ENCODE measurements around the gene EVA1A. TPM values are rescaled to one million over a fixed set of nuclear protein-coding genes. Genes with fewer than 3 reads are reported as not detected.

Gene EVA1A, protein sequence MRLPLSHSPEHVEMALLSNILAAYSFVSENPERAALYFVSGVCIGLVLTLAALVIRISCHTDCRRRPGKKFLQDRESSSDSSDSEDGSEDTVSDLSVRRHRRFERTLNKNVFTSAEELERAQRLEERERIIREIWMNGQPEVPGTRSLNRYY
- total RNA-seq = under 1 TPM; 0.55 to 0.87 TPM
- long read RNA-seq = 0 reads

DNA sequence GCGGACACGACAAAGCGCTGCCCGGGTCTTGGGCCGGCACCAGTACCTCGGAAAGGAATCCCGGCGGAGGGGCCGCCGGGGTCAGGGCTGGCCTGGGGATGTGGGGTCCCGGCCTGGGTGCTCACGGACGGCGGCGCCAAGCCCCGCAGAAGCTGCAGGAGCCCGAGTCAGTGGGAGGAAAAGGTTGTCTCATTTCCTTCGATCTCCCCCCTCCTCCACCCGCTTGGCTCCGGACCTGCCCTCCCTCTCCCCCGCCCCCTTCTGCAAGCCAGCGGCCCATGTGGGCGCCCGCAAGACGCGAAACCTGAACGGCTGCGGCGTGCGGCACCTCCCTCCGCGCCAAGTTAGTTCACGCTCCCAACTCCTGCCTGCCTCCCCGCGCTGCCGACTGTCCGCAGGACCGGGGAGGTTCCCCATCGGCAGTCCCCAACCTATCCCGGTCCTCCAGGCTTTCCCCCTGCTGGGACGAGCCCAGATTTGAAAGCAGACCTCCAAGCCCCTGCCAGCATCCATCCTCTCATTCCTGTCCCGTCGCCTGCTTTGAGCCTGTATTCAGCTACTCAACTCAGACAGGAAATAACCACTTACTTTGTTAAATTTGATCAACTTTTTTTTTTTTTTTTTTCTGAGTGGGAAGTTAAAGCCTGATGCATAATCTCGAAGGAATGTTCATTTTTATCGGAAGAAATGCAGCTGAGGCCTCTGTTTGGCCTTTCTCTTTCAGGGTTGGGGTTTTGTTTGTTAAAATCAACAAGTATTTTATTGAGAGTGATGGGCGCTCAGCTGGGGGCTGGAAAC lies at the start of gene EVA1A:
Gene EVA1A, minus strand, starts transcription at position 172 of the 798 bp plus-strand sequence. CDS start 42,799 bp downstream, outside the sequence.
- DNase-seq (no peak), ATAC-seq (no peak)
- intact Hi-C loops (cut with DNase I, micrococcal nuclease) = no loop called here

DNA sequence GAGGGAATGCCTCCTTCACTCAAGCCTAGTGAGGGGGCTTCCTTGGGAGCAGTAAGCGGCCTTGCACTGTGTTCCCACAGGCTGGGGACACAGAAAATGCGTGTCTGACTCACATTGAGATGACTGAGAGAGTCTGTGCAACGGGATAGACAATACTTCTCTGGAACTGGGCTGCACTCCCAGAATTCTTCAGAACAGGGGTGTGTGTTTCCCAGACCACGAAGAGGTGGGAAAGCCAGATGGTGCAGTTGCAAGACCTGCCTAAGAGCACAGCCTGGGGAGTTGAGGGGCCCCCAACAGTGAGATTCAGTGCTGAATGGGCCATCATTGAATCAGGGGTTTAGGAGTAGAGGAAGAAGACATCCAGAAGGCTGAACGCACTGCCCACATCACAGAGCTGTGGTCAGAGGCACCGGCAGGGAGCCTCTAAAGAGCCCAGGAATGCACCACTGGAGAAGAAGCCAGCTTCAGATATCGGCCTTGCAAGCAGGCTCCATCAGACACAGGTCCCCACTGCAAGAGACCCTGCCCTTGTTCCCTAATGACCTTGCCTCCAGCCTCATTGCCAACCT lies 49.3 kb upstream of the EVA1A start:
- no peak for DNase-seq
- intact Hi-C loops (cut with DNase I, micrococcal nuclease) = loop anchor here in 1 of 2 donors (5.0 kb wide), 1 partner anchor 148 kb away; no protein-coding TSS in a partner anchor
- ATAC-seq = no peak

DNA sequence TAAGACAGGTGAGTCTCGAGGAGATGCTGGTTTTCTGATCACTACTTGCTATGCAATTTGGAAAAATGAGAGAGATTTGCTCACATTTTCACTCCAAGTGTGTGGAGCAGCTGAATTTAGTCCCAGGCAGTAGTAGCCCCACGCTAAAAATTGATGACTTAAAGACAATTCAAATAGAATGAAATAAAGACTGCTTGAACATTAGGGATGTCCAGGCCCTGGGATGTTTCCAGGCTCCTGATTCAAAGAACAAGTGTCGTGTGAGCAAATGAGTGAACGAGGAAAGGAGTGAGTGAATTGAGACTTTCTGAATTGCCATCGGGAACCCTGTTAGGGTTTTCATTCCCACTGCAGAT lies 48.6 kb upstream of the EVA1A start:
- no peak for DNase-seq
- no peak for ATAC-seq
- intact Hi-C loops (cut with DNase I, micrococcal nuclease) = loop anchor here in 1 of 2 donors (5.0 kb wide), 1 partner anchor 147 kb away; no protein-coding TSS in a partner anchor

DNA sequence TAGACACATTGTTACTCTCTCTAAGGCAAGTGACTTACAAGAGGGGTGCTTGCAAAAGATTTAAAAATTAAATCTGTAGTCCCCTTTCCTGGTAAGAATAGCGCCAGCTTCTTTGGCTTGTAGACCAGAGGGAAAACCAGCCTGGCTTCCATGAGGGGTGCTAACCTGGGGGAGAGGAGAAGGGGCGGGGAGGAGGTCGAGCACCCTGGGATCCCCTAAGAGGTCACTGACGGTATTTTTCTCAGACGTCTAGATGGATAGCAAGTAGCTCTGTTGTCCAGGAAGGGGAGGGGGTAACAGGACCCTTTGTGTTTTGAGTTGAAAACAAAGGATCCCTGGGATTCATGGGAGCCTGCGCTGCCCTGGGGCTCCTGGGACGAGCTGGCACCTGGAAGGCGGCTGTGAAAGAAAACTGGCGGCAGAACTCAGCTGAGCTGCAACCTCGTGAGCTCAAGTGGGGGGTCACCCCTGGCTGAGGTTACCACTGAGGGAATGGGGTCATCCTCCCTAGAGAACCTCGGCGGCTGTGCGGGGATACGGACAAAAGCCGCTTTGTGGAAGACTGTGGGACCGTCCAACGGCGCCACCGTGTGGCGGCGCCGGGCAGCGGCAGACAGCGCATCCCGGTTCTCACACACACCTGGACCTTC lies 48.1 kb upstream of the EVA1A start:
- DNase-seq (peak in 1 of 2 donors; percentile 53), ATAC-seq (peak; percentile 88)
- intact Hi-C loops (cut with DNase I, micrococcal nuclease) = loop anchor here in 1 of 2 donors (5.0 kb wide), 1 partner anchor 147 kb away; no protein-coding TSS in a partner anchor

DNA sequence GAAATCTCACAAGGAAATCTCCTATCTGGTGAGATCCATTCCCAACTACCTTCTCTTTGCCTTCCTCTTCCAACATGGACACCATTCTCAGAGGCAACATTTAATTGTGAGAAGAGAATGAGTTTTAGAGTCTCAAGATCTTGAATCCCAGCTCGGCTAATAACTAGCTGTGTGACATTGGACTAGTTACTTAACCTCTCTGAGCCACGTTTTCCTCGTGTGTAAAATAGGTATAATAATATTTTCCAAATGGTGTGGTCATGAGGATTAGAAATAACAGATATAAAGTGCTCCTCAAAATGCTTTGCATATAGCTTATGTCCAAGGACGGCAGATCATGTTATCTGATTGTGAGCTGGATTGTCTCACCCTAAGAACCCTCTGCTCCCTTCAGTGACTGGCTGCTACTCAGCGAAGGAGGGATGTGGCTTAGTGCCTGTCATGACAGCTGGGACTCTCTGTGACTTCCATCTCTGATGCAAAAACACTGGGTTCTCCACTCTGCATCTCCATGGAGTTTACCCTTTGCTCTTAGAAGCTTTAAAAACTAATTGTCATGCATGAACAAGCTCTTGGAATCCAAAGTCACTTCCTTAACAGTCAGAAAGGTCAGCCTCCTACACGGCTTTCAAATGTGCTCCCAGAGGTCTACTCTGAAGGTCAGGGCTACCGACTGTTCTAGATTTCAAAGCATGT lies 47.4 kb upstream of the EVA1A start:
- DNase-seq = no peak
- ATAC-seq = peak; percentile 37
- intact Hi-C loops (cut with DNase I, micrococcal nuclease) = loop anchor here in 1 of 2 donors (5.0 kb wide), 1 partner anchor 146 kb away; no protein-coding TSS in a partner anchor

DNA sequence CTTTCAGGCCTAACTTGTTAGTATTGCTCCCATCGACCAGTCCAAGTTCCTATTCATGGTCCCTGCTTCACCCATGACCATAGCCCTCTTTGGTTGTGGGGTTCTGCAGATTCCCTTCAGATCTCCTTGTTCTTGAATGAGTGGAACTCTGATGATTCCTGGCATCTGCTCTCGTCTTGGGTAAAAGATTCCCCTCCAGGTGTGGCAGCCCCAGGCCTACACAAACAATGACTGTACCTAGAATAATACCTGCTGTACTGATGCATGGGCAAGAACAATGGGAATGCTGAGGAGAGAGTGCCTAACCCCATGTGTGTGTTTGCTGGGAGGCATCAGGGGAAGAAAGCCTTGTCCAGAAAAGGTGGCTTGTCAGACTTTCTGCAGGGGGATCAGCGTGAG lies 46.7 kb upstream of the EVA1A start:
- ATAC-seq (no peak), DNase-seq (no peak)
- intact Hi-C loops (cut with DNase I, micrococcal nuclease) = loop anchor here in 1 of 2 donors (5.0 kb wide), 1 partner anchor 145 kb away; no protein-coding TSS in a partner anchor

DNA sequence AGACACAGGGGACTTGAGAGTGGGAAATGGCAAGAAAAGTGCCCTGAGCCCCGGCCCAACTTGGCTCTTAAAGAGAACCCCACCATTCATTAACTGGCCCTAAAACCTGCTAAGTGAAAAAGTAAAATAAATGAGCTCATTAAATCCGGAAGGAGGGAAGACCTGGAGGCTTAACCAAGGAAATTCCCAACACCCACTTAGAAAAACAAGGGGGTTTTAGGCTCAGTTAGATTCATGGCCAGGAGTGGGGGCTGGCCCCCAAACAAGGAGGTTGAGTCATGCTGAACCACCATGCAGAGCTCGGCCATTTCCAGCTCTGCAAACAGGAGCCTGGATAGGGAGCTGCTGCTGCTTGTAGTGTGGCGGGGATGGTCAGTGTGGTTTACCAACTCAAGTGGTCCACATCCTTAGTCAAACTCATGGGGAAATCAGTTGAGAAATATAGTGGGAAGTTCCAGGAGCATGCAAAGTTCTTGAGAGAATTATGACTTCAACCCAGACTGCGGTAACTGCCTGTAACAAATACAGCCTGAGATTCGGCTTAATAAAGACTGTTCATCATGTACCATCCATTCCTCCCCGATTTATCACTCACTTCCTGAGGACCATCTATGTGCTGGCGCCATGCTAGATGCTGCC lies 46.1 kb upstream of the EVA1A start:
- DNase-seq (no peak), ATAC-seq (no peak)
- intact Hi-C loops (cut with DNase I, micrococcal nuclease) = loop anchor here in 1 of 2 donors (5.0 kb wide), 1 partner anchor 145 kb away; no protein-coding TSS in a partner anchor

DNA sequence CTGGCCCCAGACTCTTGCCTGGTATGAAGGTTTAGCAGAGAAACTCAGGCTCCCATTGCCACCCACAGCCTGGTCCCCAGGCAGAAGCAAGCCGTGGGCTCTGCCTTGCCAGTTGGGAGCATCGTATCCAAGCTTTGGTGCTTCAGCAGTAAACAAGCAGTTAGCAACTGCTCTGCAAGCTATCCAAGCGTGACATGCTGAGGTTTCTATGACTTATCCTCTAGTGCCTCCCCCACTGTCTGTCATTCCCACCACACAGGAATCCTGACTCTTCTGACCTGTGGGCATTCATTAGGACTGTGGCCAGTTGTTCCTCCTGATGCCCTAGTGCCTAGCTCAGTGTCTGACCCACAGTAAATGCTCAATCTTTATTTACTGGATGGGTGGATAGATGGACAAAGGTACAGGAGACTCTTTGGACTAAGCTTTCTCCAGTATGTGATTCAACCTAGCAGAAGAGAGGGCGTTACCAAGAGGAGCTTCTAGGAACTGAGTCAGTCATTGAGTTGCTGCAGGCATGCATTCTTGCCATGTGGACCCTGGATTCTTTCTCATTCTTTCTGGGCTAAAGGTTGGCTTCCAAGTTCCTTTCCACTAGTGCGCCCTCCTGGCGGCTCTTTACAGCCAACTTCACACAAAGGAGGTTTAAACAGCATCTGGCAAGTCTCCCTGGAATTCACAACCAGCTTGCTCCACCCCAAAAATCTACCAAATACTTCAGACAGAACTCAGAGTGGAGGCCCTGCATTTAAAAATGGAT lies 45.2 kb upstream of the EVA1A start:
- ATAC-seq (no peak), DNase-seq (no peak)
- intact Hi-C loops (cut with DNase I, micrococcal nuclease) = loop anchor here in 1 of 2 donors (5.0 kb wide), 1 partner anchor 144 kb away; no protein-coding TSS in a partner anchor

DNA sequence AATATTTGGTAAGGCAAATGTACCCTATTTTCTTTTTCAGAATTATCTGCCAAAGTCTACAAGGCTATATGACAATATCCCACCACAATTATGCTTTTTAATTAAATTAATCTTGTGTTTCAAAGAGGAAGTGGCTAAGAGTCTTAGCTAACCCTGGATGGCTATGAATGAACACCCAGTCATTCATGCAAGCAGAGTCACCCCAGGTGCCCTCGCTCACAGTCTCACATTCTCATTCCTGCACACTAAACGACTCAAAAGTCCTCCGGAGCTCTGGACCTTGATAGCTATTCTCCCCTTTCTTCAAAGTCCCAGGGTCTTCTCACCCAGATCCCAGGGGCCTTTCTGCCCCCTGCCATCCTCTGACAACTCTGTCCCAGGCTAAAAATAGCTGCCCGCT lies 43.7 kb upstream of the EVA1A start:
- DNase-seq (no peak), ATAC-seq (no peak)
- intact Hi-C loops (cut with DNase I, micrococcal nuclease) = no loop called here

DNA sequence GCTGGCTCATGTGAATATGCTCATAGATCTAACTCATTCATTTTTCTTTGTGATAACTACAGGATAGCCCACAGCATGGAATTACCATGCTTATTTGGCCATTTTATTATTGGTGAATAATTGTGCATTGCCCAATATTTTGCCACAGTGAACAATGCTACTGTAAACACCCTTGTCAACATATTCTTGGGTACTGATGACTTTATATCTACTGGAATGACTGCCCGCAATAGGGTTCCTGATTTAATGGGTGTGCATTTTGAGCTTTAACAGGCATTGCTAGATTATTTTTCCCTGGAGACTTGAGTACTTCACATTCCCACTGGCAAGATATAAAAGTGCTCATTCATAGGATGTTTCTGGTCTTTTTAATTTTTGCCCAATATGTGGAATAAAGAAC lies 42.7 kb upstream of the EVA1A start:
- DNase-seq (no peak), ATAC-seq (no peak)
- intact Hi-C loops (cut with DNase I, micrococcal nuclease) = no loop called here

DNA sequence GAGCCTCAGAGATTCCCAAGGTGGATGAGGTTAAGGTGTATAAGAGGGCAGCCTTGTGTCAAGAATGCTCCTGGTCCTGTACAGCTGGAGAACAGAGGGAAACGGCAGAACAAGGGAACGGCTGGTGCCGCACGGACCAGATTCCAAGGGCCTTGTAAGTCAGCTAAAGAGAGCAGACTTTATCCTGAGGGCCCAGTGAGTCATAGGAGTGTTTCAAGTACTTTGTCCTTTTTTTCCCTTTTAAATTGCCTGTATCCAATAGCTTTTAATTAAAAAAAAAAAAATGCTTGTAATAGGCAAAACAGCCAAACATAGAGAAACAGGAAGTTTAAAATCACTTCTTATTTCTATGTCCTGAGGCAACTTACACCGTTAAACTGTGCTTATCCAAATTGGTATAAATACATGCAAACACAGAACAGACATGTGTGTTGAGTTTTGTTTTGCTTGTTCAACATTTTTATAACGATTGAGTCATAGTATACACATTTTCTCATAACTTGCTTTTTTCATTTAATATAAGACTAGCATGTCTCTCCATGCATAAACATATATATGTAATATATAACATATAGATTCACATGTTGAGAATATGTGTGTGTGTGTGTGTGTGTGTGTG lies 42.1 kb upstream of the EVA1A start:
- intact Hi-C loops (cut with DNase I, micrococcal nuclease) = no loop called here
- DNase-seq = no peak
- ATAC-seq = no peak

DNA sequence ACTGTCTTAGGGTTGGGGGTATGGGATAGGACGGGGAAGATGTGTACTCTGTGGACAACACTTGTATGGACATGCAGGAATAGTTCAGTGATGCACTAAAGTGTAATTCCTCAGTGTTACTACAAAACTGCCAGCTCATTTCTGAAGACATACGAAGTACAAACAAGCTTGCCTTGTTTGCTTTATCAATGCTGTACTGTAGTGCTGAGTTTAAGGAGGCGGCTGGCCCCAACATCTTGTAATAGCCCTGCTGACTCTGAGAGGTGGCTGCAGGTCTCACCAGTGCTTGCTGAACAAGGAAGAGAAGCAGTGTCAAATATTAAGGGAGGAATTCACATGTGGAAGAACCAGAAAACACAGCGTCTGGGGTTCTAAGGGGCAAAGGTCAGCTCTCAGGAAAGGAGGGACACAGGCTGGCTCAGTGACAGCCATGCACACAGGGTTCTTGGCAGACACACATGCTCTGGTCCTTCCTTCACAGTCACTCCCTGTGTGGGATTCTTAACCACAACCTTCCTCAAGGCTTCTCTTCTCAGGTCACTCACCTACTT lies 39.8 kb upstream of the EVA1A start:
- DNase-seq = no peak
- ATAC-seq = peak; percentile 38
- intact Hi-C loops (cut with DNase I, micrococcal nuclease) = no loop called here

DNA sequence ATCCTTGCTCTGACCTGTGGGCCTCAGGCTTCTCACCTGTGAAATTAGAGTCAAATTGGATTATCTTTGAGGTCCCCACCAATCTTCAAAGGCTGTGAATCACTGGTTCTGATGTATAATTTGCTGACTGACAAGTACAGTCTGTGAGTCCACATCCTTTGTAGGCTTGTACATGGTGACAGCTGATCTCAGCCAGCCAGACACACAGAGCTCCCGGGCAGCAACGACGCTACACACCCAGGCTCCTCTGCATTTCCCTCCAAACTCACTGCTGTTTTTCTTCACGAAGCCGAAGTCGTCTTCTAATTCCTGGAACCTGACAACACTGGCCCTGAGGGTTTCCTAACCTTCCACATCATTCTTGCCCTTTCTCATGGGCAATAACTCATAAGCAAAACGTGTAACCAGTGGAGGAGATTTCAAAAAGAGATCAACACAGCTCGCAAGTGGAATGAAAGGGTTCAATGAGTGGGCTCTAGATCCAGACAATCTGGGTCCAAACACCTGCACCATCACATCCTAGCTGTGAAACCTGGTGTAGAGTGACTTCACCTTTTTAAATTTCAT lies 37.9 kb upstream of the EVA1A start:
- intact Hi-C loops (cut with DNase I, micrococcal nuclease) = no loop called here
- DNase-seq (no peak), ATAC-seq (no peak)

DNA sequence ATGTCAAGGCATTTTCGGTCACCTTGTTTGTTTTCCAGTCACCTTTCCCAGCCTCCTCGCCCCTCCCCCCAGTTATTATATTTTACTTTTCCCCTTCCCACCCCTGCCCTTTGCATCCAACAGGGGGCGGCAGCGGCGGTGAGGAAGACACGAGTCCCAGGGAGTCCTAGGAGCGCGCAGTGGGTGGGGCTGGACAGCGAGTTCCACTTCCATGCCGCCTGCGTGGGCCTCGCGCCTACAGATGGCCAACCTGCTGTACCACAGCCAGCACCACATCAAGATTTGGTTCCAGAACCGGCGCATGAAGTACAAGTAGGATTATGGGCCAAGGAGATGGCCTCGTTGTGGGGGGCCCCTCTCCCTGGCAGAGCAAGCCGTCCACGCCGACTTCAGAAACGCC lies 37.2 kb upstream of the EVA1A start:
- ATAC-seq (no peak), DNase-seq (no peak)
- intact Hi-C loops (cut with DNase I, micrococcal nuclease) = no loop called here

DNA sequence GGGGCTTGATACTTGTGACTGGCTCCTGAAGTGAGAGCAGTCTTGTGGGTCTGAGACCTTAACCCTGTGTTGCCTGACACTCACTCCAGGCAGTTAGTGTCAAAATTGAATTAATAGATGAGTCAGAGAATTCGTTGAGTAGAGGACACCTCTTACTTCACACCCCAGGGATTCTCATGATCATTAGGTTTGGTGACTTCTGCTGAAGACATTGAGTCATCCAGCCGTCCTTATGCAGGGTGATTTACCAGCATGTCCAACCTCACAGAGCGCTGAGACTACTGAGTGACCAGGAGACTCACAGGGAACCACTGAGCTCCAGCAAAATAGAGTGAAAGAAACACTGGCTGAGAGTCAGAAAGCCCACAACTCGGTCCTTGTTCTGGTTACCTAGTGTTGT lies 36.0 kb upstream of the EVA1A start:
- intact Hi-C loops (cut with DNase I, micrococcal nuclease) = no loop called here
- DNase-seq (no peak), ATAC-seq (no peak)

DNA sequence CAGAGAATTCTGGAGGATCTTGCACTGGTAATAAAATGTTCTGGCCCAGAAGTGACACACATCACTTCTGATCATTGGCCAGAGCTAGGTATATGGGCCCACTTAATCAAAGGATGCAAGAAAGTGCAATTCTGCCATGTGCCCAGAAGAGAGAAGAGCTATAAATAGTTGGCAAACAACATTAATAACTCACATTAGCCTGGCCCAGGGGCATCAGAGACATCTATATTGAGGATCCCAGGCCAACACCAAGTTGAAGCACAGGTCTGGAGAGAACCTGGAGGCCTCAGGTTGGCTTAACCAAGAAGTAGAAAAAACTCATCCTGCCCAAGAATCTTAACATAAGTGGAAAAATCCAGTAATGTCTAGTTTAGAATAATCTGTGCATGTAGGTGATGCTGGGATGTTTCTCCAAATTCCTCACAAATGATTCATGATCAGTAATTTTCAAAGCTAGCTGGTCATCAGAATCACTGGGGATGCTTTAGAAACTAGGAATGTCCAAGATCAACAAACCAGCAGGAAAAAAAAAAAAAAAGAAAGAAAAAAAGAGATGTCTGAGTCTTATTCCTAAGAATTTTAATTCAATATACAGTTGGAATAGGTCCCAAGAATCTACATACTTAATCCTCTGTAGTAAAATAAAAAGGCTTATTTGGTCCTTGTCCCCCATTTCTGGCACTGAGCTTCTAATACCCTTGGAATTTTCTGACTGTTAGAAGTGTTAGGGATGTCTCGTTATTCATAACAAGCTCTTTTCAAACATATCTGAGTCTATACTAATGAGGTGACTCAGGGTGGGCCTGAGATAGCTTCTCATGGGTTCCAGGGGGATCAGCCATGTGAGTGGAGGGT lies 35.0 kb upstream of the EVA1A start:
- intact Hi-C loops (cut with DNase I, micrococcal nuclease) = no loop called here
- DNase-seq = no peak
- no peak for ATAC-seq
